ENCODE data around the gene DPP10.
A peak's percentile ranks its signal among the peaks of the same experiment; 100 is the strongest.

The DPP10 gene

GRCh38 chr2:114545052-114545451, 102.6 kb downstream of the DPP10 start:
- DNase-seq (ENCODE audit: low read depth) = no peak
- no peak overlapping the region for H3K4me3 ChIP-seq (ENCODE audit: low read length)
- TF ChIP-seq CTCF (IDR thresholded peaks at IDR 0.05; ENCODE audit: insufficient read depth, low read depth, low read length, missing control alignments) = no peak

- H3K4me3 ChIP-seq (ENCODE audit: low read length) = no peak overlapping the region
- no peak for DNase-seq (ENCODE audit: low read depth)
- TF ChIP-seq CTCF (IDR thresholded peaks at IDR 0.05; ENCODE audit: insufficient read depth, low read depth, low read length, missing control alignments) = no peak
Observed at GRCh38 chr2:114546531-114546930, 104.1 kb downstream of the DPP10 start.

GRCh38 chr2:114548151-114548550, 105.7 kb downstream of the DPP10 start:
- TF ChIP-seq CTCF (IDR thresholded peaks at IDR 0.05; ENCODE audit: insufficient read depth, low read depth, low read length, missing control alignments) = no peak
- DNase-seq (ENCODE audit: low read depth) = peak; percentile 1
- H3K4me3 ChIP-seq (ENCODE audit: low read length) = no peak overlapping the region

GRCh38 chr2:114550364-114550763, 107.9 kb downstream of the DPP10 start:
- TF ChIP-seq CTCF (IDR thresholded peaks at IDR 0.05; ENCODE audit: insufficient read depth, low read depth, low read length, missing control alignments) = no peak
- DNase-seq (ENCODE audit: low read depth) = no peak

GRCh38 chr2:114550895-114551793, 108.7 kb downstream of the DPP10 start:
- peak; percentile 55 for DNase-seq (ENCODE audit: low read depth)
- no peak overlapping the region for H3K4me3 ChIP-seq (ENCODE audit: low read length)
- peak; percentile 63 for TF ChIP-seq CTCF (IDR thresholded peaks at IDR 0.05; ENCODE audit: insufficient read depth, low read depth, low read length, missing control alignments)

More at GRCh38 chr2:114550364-114550763, 107.9 kb downstream of the DPP10 start:
- no peak overlapping the region for H3K4me3 ChIP-seq (ENCODE audit: low read length)

GRCh38 chr2:114553027-114553426, 110.6 kb downstream of the DPP10 start:
- no peak overlapping the region for H3K4me3 ChIP-seq (ENCODE audit: low read length)
- no peak for TF ChIP-seq CTCF (IDR thresholded peaks at IDR 0.05; ENCODE audit: insufficient read depth, low read depth, low read length, missing control alignments)
- DNase-seq (ENCODE audit: low read depth) = no peak

- H3K4me3 ChIP-seq (ENCODE audit: low read length) = no peak overlapping the region
- TF ChIP-seq CTCF (IDR thresholded peaks at IDR 0.05; ENCODE audit: insufficient read depth, low read depth, low read length, missing control alignments) = no peak
- no peak for DNase-seq (ENCODE audit: low read depth)
Observed at GRCh38 chr2:114569166-114569565, 126.7 kb downstream of the DPP10 start.

Measured in epithelial cell of esophagus (primary cell).